GM12891 (cell line): ENCODE results near the gene ATXN10.
A peak's percentile ranks its signal among the peaks of the same experiment; 100 is the strongest.

Source experiments
- DNase-seq: peaks from one replicate; pipeline ENCODE4 v3.0.0; 2011; ENCODE audit warnings: low spot score; ENCODE audit not compliant: insufficient read length
- FAIRE-seq: peaks from 2 replicates; lab custom pipeline; 2011; peaks lifted over from hg19 to GRCh38; lab: Jason Lieb, UNC
- PAX5 ChIP-seq: IDR thresholded peaks from 2 replicates; pipeline ENCODE4 v1.6.1; 2011; ENCODE audit warnings: low read length, moderate library complexity, mild to moderate bottlenecking; ENCODE audit not compliant: insufficient read depth, severe bottlenecking
- POLR2A ChIP-seq: IDR thresholded peaks from 2 replicates; pipeline ENCODE4 v1.6.1; 2011; ENCODE audit warnings: low read depth, low read length, control low read depth
- POLR2AphosphoS5 ChIP-seq: IDR thresholded peaks from 2 replicates; pipeline ENCODE4 v1.6.1; 2011; ENCODE audit warnings: low read depth, low read length, control low read depth
- POU2F2 ChIP-seq: IDR thresholded peaks from 2 replicates; pipeline ENCODE4 v1.6.1; 2011; ENCODE audit warnings: low read depth, mild to moderate bottlenecking, control low read depth, low read length, moderate library complexity
- SPI1 ChIP-seq: IDR thresholded peaks from 2 replicates; pipeline ENCODE4 v1.6.1; 2011; ENCODE audit warnings: low read depth, low read length, control low read depth
- TAF1 ChIP-seq: IDR thresholded peaks from 2 replicates; pipeline ENCODE4 v1.6.1; 2011; ENCODE audit warnings: low read depth, low read length, control low read depth

ATXN10 gene

GRCh38 chr22:45812910-45813309, 141.3 kb downstream of the ATXN10 start:
- FAIRE-seq: no peak
- no peak for DNase-seq
- TF ChIP-seq PAX5 (no peak), POLR2AphosphoS5 (no peak), SPI1 (no peak), POU2F2 (no peak), TAF1 (no peak), POLR2A (no peak)

- no peak for DNase-seq
- TF ChIP-seq POU2F2: no peak
- no peak for TF ChIP-seq POLR2A
- TF ChIP-seq PAX5: no peak
- TF ChIP-seq TAF1: no peak
- no peak for TF ChIP-seq SPI1
- no peak for TF ChIP-seq POLR2AphosphoS5
- no peak for FAIRE-seq
Measured at GRCh38 chr22:45814198-45814597, 142.6 kb downstream of the ATXN10 start.

- FAIRE-seq (no peak), DNase-seq (no peak)
- TF ChIP-seq TAF1 (no peak), POLR2A (no peak), POLR2AphosphoS5 (no peak), SPI1 (no peak), PAX5 (no peak), POU2F2 (no peak)
Measured at GRCh38 chr22:45816776-45817175, 145.1 kb downstream of the ATXN10 start.

- FAIRE-seq (no peak), DNase-seq (no peak)
- no peak for TF ChIP-seq SPI1
- no peak for TF ChIP-seq TAF1
- TF ChIP-seq PAX5: no peak
- no peak for TF ChIP-seq POLR2A
- no peak for TF ChIP-seq POLR2AphosphoS5
- no peak for TF ChIP-seq POU2F2
Measured at GRCh38 chr22:45817745-45818423, 146.2 kb downstream of the ATXN10 start.

- no peak for DNase-seq
- TF ChIP-seq POU2F2 (no peak), POLR2A (no peak), POLR2AphosphoS5 (no peak), TAF1 (no peak), SPI1 (no peak), PAX5 (no peak)
- FAIRE-seq: no peak
Measured at GRCh38 chr22:45818424-45819085, 146.9 kb downstream of the ATXN10 start.

DNA sequence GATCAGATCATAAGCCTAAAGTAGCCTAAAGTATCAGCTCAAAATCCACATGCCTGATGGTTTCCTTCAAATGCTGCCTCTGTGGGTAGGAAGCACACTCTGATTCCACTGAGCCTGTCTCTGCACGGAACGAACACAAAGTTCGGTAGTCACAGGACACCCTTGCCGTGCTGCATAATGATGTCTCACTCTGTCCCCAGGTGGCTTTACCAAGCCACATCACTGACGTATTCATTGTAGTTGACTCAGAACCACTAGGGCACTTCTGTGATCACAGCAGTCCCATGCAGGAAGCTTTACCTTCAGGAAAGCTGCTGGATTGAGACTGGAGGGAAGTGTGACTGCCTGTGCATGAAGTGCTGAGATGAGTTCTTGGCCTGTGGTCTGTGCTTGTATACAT, 147.7 kb downstream of the ATXN10 start:
- no peak for DNase-seq
- FAIRE-seq: peak; percentile 45
- TF ChIP-seq SPI1 (no peak), POLR2A (no peak), TAF1 (no peak), PAX5 (no peak), POLR2AphosphoS5 (no peak), POU2F2 (no peak)

DNA sequence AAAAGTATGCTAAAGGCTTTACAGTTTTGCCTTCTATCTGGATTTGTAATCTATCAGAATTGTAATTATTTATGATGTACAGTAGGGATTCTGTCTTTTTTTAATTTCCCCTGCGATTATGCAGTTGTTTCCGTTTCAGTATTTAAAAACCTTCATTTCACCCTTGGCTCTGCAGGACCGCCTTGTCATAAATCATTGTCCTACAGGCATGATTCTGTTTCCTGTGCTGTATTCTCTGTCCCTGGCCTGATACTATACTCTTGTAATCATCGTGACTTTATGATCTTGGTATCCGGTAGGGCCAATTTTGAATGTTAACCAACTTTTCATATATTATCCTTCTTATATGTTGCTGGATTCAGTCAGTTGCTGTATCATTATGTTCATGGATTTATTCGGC, 151.7 kb downstream of the ATXN10 start:
- TF ChIP-seq POLR2A: no peak
- TF ChIP-seq TAF1: no peak
- TF ChIP-seq POLR2AphosphoS5: no peak
- no peak for TF ChIP-seq POU2F2
- no peak for TF ChIP-seq PAX5
- TF ChIP-seq SPI1: no peak
- FAIRE-seq (no peak), DNase-seq (no peak)

DNA sequence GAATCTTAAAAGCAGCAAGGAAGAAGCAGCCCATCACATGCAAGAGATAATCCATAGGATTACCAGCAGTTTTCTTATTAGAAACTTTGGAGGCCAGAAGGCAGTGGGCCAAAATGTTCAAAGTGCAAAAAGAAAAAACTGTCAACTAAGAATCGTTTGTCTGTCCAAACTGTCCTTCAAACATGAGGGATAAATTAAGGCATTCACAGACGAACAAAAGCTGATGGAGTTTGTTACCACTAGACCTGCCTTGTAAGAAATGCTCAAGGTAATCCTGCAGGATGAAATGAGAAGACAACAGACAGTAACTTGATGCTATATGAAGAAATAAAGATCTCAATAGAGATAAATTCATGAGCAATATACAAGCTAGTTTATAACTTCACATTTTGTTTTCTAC, 154.9 kb downstream of the ATXN10 start:
- no peak for DNase-seq
- TF ChIP-seq POU2F2 (no peak), POLR2A (no peak), PAX5 (no peak), TAF1 (no peak), SPI1 (no peak), POLR2AphosphoS5 (no peak)
- no peak for FAIRE-seq

DNA sequence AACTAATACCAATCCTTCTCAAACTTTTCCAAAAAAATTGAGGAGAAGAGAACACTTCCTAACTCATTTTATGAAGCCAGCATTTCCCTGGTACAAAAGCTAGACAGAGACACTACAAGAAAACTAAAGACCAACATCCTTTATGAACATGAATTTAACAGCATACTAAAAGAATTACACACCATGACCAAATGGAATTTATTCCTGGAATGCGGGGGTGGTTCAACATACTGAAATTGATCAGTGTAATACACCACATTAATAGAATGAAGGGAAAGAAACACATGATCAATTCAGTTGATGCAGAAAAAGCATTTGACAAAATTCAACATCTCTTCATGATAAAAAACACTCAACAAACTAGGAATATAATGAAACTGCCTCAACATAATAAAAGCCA, 157.2 kb downstream of the ATXN10 start:
- DNase-seq (no peak), FAIRE-seq (peak; percentile 43)
- TF ChIP-seq POLR2A (no peak), TAF1 (no peak), SPI1 (no peak), PAX5 (no peak), POLR2AphosphoS5 (no peak), POU2F2 (no peak)
